HepG2 (cell line): ENCODE measurements around the gene SLC23A2. TPM values are rescaled to one million over a fixed set of nuclear protein-coding genes. Genes with fewer than 3 reads are reported as not detected.
A peak's percentile ranks its signal among the peaks of the same experiment; 100 is the strongest.

Experiments
- ATAC-seq: fragments of 200-7000 bp; cut with Tn5 transposase; 3 replicates; pipeline ENCODE4 v1.9.1; 2020; ENCODE audit warnings: mild to moderate bottlenecking, moderate library complexity
- BruUV-seq: library from RNA; stranded (reverse); fragments of 400-500 nt; replicated peaks from 2 replicates; lab custom pipeline; 2021; lab: Mats Ljungman, UMichigan
- CTCF ChIA-PET: fragments of 300-600 bp; formaldehyde crosslinking; extraction: SDS; loops from one replicate; lab custom pipeline; 2021; ENCODE audit warnings: low total read pairs, inconsistent platforms, low intra/inter-chr PET ratio; lab: Yijun Ruan, JAX
- POLR2A ChIA-PET: fragments of 350-600 bp; sonication (Branson Sonifier 250); formaldehyde crosslinking; loops from one replicate; lab custom pipeline; 2020; ENCODE audit warnings: antibody characterized with exemption, inconsistent platforms; lab: Yijun Ruan, JAX
- DNase-seq: peaks from one replicate; pipeline ENCODE4 v3.0.0-alpha.2; 2015; ENCODE audit warnings: low spot score
- FAIRE-seq: peaks from 3 replicates; lab custom pipeline; 2011; peaks lifted over from hg19 to GRCh38; lab: Jason Lieb, UNC
- H2AFZ ChIP-seq: one replicate; pipeline ENCODE4 v1.6.1; 2011; ENCODE audit warnings: low read length, inconsistent platforms
- H3K27ac ChIP-seq: fragments of 300-600 bp; 3 replicates; pipeline ENCODE4 v1.8.0; 2011; ENCODE audit warnings: mixed run types, mild to moderate bottlenecking, mixed read lengths, low read length, inconsistent platforms; ENCODE audit not compliant: insufficient read depth; ENCODE audit errors: extremely low read length
- H3K27me3 ChIP-seq, 2 experiments: fragments of 200-600 bp in 1 of 2; 2 replicates in 1 of 2; 3 replicates in 1 of 2; pipeline versions ENCODE4 v1.6.0 to v1.8.0; 2011; ENCODE audit warnings: low read length in 2 of 2, mild to moderate bottlenecking in 2 of 2, moderate library complexity in 2 of 2, inconsistent platforms in 1 of 2; ENCODE audit not compliant: insufficient read depth in 2 of 2, control insufficient read depth in 1 of 2
- H3K36me3 ChIP-seq, 2 experiments: fragments of 200-600 bp in 1 of 2; replicated peaks in 1 of 2; 2 replicates in 1 of 2; 3 replicates in 1 of 2; pipeline versions ENCODE4 v1.5.1 to v1.8.0; 2011; ENCODE audit warnings: low read length in 2 of 2, inconsistent platforms in 1 of 2; ENCODE audit not compliant: insufficient read depth in 2 of 2, control insufficient read depth in 1 of 2
- H3K4me1 ChIP-seq: 2 replicates; pipeline ENCODE4 v1.5.1; 2012; ENCODE audit warnings: low read length, inconsistent platforms; ENCODE audit not compliant: insufficient read depth
- H3K4me2 ChIP-seq: 2 replicates; pipeline ENCODE4 v1.6.0; 2011; ENCODE audit warnings: low read depth, low read length, inconsistent platforms
- H3K4me3 ChIP-seq, 3 experiments: fragments of 200-600 bp in 1 of 3; sonication (generic), shearing (Covaris generic) in 1 of 3; replicated peaks in 1 of 3; 2 replicates each; pipeline ENCODE4 v1.5.1; 2011 to 2016; ENCODE audit warnings: low read length in 3 of 3, inconsistent platforms in 2 of 3, low read depth in 2 of 3, mild to moderate bottlenecking in 2 of 3, control low read depth in 1 of 3, mixed read lengths in 1 of 3; ENCODE audit not compliant: insufficient read depth in 1 of 3
- H3K79me2 ChIP-seq: one replicate; pipeline ENCODE4 v1.6.1; 2011; ENCODE audit warnings: low read length, inconsistent platforms; ENCODE audit not compliant: insufficient read depth
- H3K9ac ChIP-seq: 2 replicates; pipeline ENCODE4 v1.6.0; 2011; ENCODE audit warnings: mild to moderate bottlenecking, low read depth, low read length, inconsistent platforms; ENCODE audit not compliant: insufficient read depth
- H3K9me3 ChIP-seq: 2 replicates; pipeline ENCODE4 v1.5.1; 2012; ENCODE audit warnings: mild to moderate bottlenecking, low read length
- H4K20me1 ChIP-seq: 2 replicates; pipeline ENCODE4 v1.6.0; 2011; ENCODE audit warnings: inconsistent platforms, mild to moderate bottlenecking, low read length, moderate library complexity; ENCODE audit not compliant: insufficient read depth
- GRHL1 ChIP-seq: sonication (generic); formaldehyde crosslinking; conservative IDR thresholded peaks from 2 replicates; pipeline ENCODE4 v1.8.0; 2022; ENCODE audit warnings: missing genetic modification reagents
- JUND ChIP-seq: sonication (generic); formaldehyde crosslinking; IDR thresholded peaks from 2 replicates; pipeline ENCODE4 v1.8.0; 2022; ENCODE audit warnings: mild to moderate bottlenecking, missing genetic modification reagents
- KDM1A ChIP-seq: IDR thresholded peaks from 2 replicates; pipeline ENCODE4 v1.6.1; 2016; ENCODE audit warnings: missing compliant biosample characterization
- KDM3A ChIP-seq: IDR thresholded peaks from 2 replicates; pipeline ENCODE4 v1.6.1; 2018; ENCODE audit warnings: low read depth, missing compliant biosample characterization
- LBX2 ChIP-seq: sonication (generic); formaldehyde crosslinking; IDR thresholded peaks from 2 replicates; pipeline ENCODE4 v1.5.0; 2020; ENCODE audit warnings: missing genetic modification reagents, mild to moderate bottlenecking, borderline replicate concordance
- LRRFIP1 ChIP-seq: sonication (generic); formaldehyde crosslinking; conservative IDR thresholded peaks from 2 replicates; pipeline ENCODE4 v1.4.0; 2020; ENCODE audit warnings: missing genetic modification reagents
- MED1 ChIP-seq: sonication (generic); formaldehyde crosslinking; IDR thresholded peaks from 2 replicates; pipeline ENCODE4 v1.4.0; 2020; ENCODE audit warnings: missing genetic modification reagents
- MLLT10 ChIP-seq: sonication (generic); formaldehyde crosslinking; IDR thresholded peaks from 2 replicates; pipeline ENCODE4 v1.4.0; 2020; ENCODE audit warnings: missing genetic modification reagents
- RFX5 ChIP-seq: IDR thresholded peaks from 2 replicates; pipeline ENCODE4 v1.6.1; 2011; ENCODE audit warnings: low read depth, low read length, improper control_type of control experiment
- SATB2 ChIP-seq: sonication (generic); formaldehyde crosslinking; IDR thresholded peaks from 2 replicates; pipeline ENCODE4 v1.5.0; 2020; ENCODE audit warnings: missing genetic modification reagents
- SMAD1 ChIP-seq: sonication (generic); formaldehyde crosslinking; IDR thresholded peaks from 2 replicates; pipeline ENCODE4 v1.4.0; 2020; ENCODE audit warnings: missing genetic modification reagents, low read depth, mild to moderate bottlenecking, borderline replicate concordance
- TFAP4 ChIP-seq: sonication (generic); IDR thresholded peaks from 2 replicates; pipeline ENCODE4 v1.6.1; 2016; ENCODE audit warnings: low read depth, borderline replicate concordance
- ZFP36 ChIP-seq: fragments of 150-350 bp; IDR thresholded peaks from 2 replicates; pipeline ENCODE4 v1.6.1; 2018; ENCODE audit warnings: borderline replicate concordance, low read length, low read depth; ENCODE audit not compliant: partially characterized antibody
- ZFP90 ChIP-seq: sonication (generic); formaldehyde crosslinking; IDR thresholded peaks from 2 replicates; pipeline ENCODE4 v1.8.0; 2022; ENCODE audit warnings: missing genetic modification reagents, mild to moderate bottlenecking, inconsistent platforms, borderline replicate concordance
- ZNF263 ChIP-seq: sonication (generic); formaldehyde crosslinking; IDR thresholded peaks from 2 replicates; pipeline ENCODE4 v1.4.0; 2020; ENCODE audit warnings: missing genetic modification reagents
- WGBS: methylation state at CpG from one replicate; pipeline ENCODE4 v1.1.6; 2017; ENCODE audit warnings: low lambda C conversion rate; 5-methylcytosine and 5-hydroxymethylcytosine counted together
- in situ Hi-C: cut with HindIII; loops from 2 replicates; pipeline ENCODE4 v1.10.0; 2017; ENCODE audit warnings: low pct_unique_long_range_greater_than_20kb; ENCODE audit not compliant: extremely low pct_ligation_motif_present
- intact Hi-C: fragments of 100-400 bp; cut with micrococcal nuclease; formaldehyde crosslinking; loops from one replicate; pipeline ENCODE4 v1.10.0; 2022; ENCODE audit not compliant: unreplicated experiment
- polyA plus RNA-seq, 8 experiments: library from polyadenylated mRNA; depleted of rRNA in 3 of 8; stranded (reverse) in 7 of 8; unstranded in 1 of 8; fragments of >200 nt; fragmentation: Illumina TruSeq in 4 of 8; extraction: Trizol in 4 of 8; gene quantifications; 2 replicates each; pipeline versions ENCODE4 v1.2.1 to v1.2.3, GENCODE V29; 2011 to 2016; ENCODE audit warnings: low read depth in 4 of 8, missing spikeins in 1 of 8, mixed read lengths in 1 of 8; ENCODE audit not compliant: insufficient read depth in 1 of 8
- total RNA-seq, 5 experiments: library from RNA; depleted of rRNA; stranded (reverse); fragments of >200 nt; fragmentation: Illumina TruSeq; extraction: Trizol; gene quantifications; 2 replicates each; pipeline ENCODE4 v1.2.3, GENCODE V29; 2016; ENCODE audit warnings: low read depth in 1 of 5
- TF ChIP-seq, protein P1 (sequence below): sonication (generic); formaldehyde crosslinking; IDR thresholded peaks from 2 replicates; pipeline ENCODE4 v1.4.0; 2020; ENCODE audit warnings: missing genetic modification reagents

The SLC23A2 gene
- total and polyA plus RNA-seq, 2 of the 13 experiments (the other 11 are each of a cell fraction or from before 2014, with no cell fraction given), result 42.2 to 51.2 TPM

DNA sequence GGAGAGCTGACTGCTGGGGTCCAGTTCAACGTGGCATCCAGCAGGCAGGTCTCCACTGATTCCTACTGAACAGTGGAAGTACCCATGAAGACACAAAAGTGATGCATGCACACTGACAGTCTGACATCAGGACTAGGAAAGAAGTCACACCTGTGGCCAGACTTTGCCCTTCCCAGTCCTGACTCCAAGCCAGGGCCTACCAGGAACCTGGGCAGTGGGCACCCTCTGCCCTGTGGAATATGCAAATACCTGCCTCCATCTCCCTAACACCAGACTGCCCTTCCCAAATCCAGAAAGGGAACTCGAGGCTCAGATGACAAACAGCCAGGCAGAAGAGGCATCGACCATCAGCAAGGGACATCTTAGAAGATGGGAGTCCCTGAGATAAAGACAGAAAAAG, 50.9 kb downstream of the SLC23A2 start (continued):
- TF ChIP-seq, protein P1, sequence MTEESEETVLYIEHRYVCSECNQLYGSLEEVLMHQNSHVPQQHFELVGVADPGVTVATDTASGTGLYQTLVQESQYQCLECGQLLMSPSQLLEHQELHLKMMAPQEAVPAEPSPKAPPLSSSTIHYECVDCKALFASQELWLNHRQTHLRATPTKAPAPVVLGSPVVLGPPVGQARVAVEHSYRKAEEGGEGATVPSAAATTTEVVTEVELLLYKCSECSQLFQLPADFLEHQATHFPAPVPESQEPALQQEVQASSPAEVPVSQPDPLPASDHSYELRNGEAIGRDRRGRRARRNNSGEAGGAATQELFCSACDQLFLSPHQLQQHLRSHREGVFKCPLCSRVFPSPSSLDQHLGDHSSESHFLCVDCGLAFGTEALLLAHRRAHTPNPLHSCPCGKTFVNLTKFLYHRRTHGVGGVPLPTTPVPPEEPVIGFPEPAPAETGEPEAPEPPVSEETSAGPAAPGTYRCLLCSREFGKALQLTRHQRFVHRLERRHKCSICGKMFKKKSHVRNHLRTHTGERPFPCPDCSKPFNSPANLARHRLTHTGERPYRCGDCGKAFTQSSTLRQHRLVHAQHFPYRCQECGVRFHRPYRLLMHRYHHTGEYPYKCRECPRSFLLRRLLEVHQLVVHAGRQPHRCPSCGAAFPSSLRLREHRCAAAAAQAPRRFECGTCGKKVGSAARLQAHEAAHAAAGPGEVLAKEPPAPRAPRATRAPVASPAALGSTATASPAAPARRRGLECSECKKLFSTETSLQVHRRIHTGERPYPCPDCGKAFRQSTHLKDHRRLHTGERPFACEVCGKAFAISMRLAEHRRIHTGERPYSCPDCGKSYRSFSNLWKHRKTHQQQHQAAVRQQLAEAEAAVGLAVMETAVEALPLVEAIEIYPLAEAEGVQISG (CRISPR knock-in tag), result 0 out of 2 replicates have a peak, but pooled peaks have one; percentile 31
- TF ChIP-seq MLLT10 (CRISPR knock-in tag), result peak; percentile 60; the same call in 1 of the 2 replicates
- TF ChIP-seq ZFP90 (CRISPR knock-in tag), result 0 out of 2 replicates have a peak, but pooled peaks have one; percentile 31
- TF ChIP-seq ZFP36, result no peak
- no peak for TF ChIP-seq GRHL1 (CRISPR knock-in tag)

- Histone ChIP-seq H4K20me1 (peaks cover 12% of the 10 kb centered on the region), H3K27ac (no peak overlapping the region), H3K79me2 (peaks cover 32% of the 10 kb centered on the region), H3K9me3 (no peaks in the 10 kb centered on the region), H2AFZ (no peak overlapping the region), H3K4me3 (no peak overlapping the region), H3K4me1 (peaks cover 38% of the 10 kb centered on the region), H3K27me3 (no peaks in the 10 kb centered on the region), H3K36me3 (peaks cover 17 to 48% of the 10 kb centered on the region in 2 experiments), H3K4me2 (no peak overlapping the region), H3K9ac (no peak overlapping the region)
- ChIA-PET POLR2A (no interaction called here), CTCF (no interaction called here)
- BruUV-seq, result no TSS peak
- ATAC-seq (peak; percentile 75), FAIRE-seq (peak; percentile 62), DNase-seq (peak; percentile 30)
- in situ Hi-C loops, result no loop called here
- intact Hi-C loops, result no loop called here
- WGBS, result 79% methylated on average over 6 of the region's 6 CpGs
- TF ChIP-seq KDM1A (no peak), LRRFIP1 (no peak), SATB2 (CRISPR knock-in tag) (no peak), LBX2 (CRISPR knock-in tag) (no peak), TFAP4 (no peak), SMAD1 (CRISPR knock-in tag) (no peak), KDM3A (no peak), ZNF263 (CRISPR knock-in tag) (no peak), JUND (no peak), RFX5 (no peak), MED1 (CRISPR knock-in tag) (no peak)
These were observed 51.5 kb downstream of the SLC23A2 start for GRCh38 chr20:4949833-4950178.
